Ishikawa (cell line): ENCODE results near the gene FBXO17.

Experiments
- CEBPB ChIP-seq: IDR thresholded peaks from 2 replicates; pipeline ENCODE4 v1.6.1; 2012
- CREB1 ChIP-seq: IDR thresholded peaks from 2 replicates; pipeline ENCODE4 v1.6.1; 2012; ENCODE audit warnings: low read depth
- EGR1 ChIP-seq: IDR thresholded peaks from 2 replicates; pipeline ENCODE4 v1.6.1; 2012
- EP300 ChIP-seq: IDR thresholded peaks from 2 replicates; pipeline ENCODE4 v1.6.1; 2012; ENCODE audit warnings: borderline replicate concordance
- FOXM1 ChIP-seq: IDR thresholded peaks from 2 replicates; pipeline ENCODE4 v1.6.1; 2012; ENCODE audit warnings: low read depth, borderline replicate concordance
- MAX ChIP-seq: IDR thresholded peaks from 2 replicates; pipeline ENCODE4 v1.6.1; 2012
- NFIC ChIP-seq: IDR thresholded peaks from 2 replicates; pipeline ENCODE4 v1.6.1; 2012
- RAD21 ChIP-seq: IDR thresholded peaks from 2 replicates; pipeline ENCODE4 v1.6.1; 2012; ENCODE audit warnings: low read depth
- REST ChIP-seq: IDR thresholded peaks from 2 replicates; pipeline ENCODE4 v1.6.1; 2012; ENCODE audit warnings: low read depth, mild to moderate bottlenecking
- TAF1 ChIP-seq: IDR thresholded peaks from 2 replicates; pipeline ENCODE4 v1.6.1; 2012; ENCODE audit warnings: low read depth, mild to moderate bottlenecking
- TCF12 ChIP-seq: IDR thresholded peaks from 2 replicates; pipeline ENCODE4 v1.6.1; 2012; ENCODE audit warnings: low read depth
- TEAD4 ChIP-seq: IDR thresholded peaks from 2 replicates; pipeline ENCODE4 v1.6.1; 2012
- USF1 ChIP-seq: IDR thresholded peaks from 2 replicates; pipeline ENCODE4 v1.6.1; 2012
- YY1 ChIP-seq: IDR thresholded peaks from 2 replicates; pipeline ENCODE4 v1.6.1; 2012; ENCODE audit warnings: low read depth
- ZBTB7A ChIP-seq: IDR thresholded peaks from 2 replicates; pipeline ENCODE4 v1.6.1; 2012; ENCODE audit warnings: low read depth

FBXO17 gene

GRCh38 chr19:38952395-38953165, 23.0 kb downstream of the FBXO17 start:
- TF ChIP-seq CEBPB: no peak
- peak; percentile 29 for TF ChIP-seq RAD21

GRCh38 chr19:38951187-38951586, 24.4 kb downstream of the FBXO17 start:
- no peak for TF ChIP-seq EGR1
- TF ChIP-seq ZBTB7A: no peak
- no peak for TF ChIP-seq USF1
- TF ChIP-seq RAD21: no peak
- no peak for TF ChIP-seq CREB1

- TF ChIP-seq ZBTB7A (no peak; the same call in 1 of the 2 replicates), USF1 (peak; percentile 63), RAD21 (no peak), CREB1 (no peak), TEAD4 (no peak; the same call in 1 of the 2 replicates), MAX (peak; percentile 97), EGR1 (peak; percentile 91), NFIC (no peak)
Observed at GRCh38 chr19:38949580-38950367, 25.8 kb downstream of the FBXO17 start.

GRCh38 chr19:38946229-38947010, 29.1 kb downstream of the FBXO17 start:
- TF ChIP-seq TAF1 (no peak), TCF12 (no peak), EP300 (no peak), REST (peak; percentile 76)

GRCh38 chr19:38945562-38946228, 29.8 kb downstream of the FBXO17 start:
- TF ChIP-seq NFIC (no peak), EP300 (no peak), TEAD4 (no peak), CREB1 (no peak), USF1 (no peak), YY1 (no peak), FOXM1 (no peak), ZBTB7A (no peak)

GRCh38 chr19:38944981-38945506, 30.5 kb downstream of the FBXO17 start:
- TF ChIP-seq REST: no peak
- TF ChIP-seq ZBTB7A: no peak
- no peak for TF ChIP-seq EGR1
- TF ChIP-seq MAX: no peak
- TF ChIP-seq USF1: no peak
- TF ChIP-seq NFIC: no peak
- no peak for TF ChIP-seq TAF1
- no peak for TF ChIP-seq EP300
